HL-60 (cell line): Measurements from ENCODE around the gene NID2.

ENCODE experiments used
- GABPA ChIP-seq: IDR thresholded peaks from 2 replicates; pipeline ENCODE4 v1.6.1; 2012; ENCODE audit warnings: low read depth
- POLR2AphosphoS5 ChIP-seq: IDR thresholded peaks from 2 replicates; pipeline ENCODE4 v1.6.1; 2012; ENCODE audit warnings: low read depth
- SPI1 ChIP-seq: IDR thresholded peaks from 2 replicates; pipeline ENCODE4 v1.6.1; 2012; ENCODE audit warnings: low read depth, mild to moderate bottlenecking, borderline replicate concordance
- TF ChIP-seq, protein P1 (sequence below): IDR thresholded peaks from one replicate; pipeline ENCODE4 v1.5.1; 2011; ENCODE audit warnings: low read length, control low read depth, inconsistent platforms; ENCODE audit not compliant: insufficient read depth
- TF ChIP-seq, protein P2 (sequence below): IDR thresholded peaks from 2 replicates; pipeline ENCODE4 v1.6.1; 2012; ENCODE audit warnings: low read depth; ENCODE audit not compliant: insufficient replicate concordance

DNA sequence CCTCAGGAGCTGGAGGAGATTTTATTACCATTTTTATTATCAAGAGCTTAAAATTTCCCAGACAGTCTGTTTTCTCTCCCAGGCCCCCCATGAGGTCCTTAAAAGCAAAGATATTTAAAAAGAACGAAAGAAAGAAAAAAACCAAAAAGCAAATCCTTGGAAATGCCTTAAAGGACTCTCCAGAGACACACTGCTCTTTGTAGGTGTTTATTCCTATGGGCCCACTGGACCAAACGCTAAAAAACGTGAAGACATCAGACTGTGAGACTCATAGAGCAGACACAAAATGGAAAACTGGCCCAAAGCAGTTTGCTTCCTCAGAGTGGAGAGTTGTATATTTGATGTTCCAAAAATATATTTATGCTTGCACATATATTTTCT is 1.2 kb upstream of the NID2 start:
- TF ChIP-seq, protein P1, sequence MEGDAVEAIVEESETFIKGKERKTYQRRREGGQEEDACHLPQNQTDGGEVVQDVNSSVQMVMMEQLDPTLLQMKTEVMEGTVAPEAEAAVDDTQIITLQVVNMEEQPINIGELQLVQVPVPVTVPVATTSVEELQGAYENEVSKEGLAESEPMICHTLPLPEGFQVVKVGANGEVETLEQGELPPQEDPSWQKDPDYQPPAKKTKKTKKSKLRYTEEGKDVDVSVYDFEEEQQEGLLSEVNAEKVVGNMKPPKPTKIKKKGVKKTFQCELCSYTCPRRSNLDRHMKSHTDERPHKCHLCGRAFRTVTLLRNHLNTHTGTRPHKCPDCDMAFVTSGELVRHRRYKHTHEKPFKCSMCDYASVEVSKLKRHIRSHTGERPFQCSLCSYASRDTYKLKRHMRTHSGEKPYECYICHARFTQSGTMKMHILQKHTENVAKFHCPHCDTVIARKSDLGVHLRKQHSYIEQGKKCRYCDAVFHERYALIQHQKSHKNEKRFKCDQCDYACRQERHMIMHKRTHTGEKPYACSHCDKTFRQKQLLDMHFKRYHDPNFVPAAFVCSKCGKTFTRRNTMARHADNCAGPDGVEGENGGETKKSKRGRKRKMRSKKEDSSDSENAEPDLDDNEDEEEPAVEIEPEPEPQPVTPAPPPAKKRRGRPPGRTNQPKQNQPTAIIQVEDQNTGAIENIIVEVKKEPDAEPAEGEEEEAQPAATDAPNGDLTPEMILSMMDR: no peak
- TF ChIP-seq POLR2AphosphoS5 (no peak), SPI1 (no peak), GABPA (no peak)
- TF ChIP-seq, protein P2, sequence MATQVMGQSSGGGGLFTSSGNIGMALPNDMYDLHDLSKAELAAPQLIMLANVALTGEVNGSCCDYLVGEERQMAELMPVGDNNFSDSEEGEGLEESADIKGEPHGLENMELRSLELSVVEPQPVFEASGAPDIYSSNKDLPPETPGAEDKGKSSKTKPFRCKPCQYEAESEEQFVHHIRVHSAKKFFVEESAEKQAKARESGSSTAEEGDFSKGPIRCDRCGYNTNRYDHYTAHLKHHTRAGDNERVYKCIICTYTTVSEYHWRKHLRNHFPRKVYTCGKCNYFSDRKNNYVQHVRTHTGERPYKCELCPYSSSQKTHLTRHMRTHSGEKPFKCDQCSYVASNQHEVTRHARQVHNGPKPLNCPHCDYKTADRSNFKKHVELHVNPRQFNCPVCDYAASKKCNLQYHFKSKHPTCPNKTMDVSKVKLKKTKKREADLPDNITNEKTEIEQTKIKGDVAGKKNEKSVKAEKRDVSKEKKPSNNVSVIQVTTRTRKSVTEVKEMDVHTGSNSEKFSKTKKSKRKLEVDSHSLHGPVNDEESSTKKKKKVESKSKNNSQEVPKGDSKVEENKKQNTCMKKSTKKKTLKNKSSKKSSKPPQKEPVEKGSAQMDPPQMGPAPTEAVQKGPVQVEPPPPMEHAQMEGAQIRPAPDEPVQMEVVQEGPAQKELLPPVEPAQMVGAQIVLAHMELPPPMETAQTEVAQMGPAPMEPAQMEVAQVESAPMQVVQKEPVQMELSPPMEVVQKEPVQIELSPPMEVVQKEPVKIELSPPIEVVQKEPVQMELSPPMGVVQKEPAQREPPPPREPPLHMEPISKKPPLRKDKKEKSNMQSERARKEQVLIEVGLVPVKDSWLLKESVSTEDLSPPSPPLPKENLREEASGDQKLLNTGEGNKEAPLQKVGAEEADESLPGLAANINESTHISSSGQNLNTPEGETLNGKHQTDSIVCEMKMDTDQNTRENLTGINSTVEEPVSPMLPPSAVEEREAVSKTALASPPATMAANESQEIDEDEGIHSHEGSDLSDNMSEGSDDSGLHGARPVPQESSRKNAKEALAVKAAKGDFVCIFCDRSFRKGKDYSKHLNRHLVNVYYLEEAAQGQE: no peak
